GM10266 (cell line): ENCODE data around the gene CWF19L2.
"Not testable (repeated sequence)": the region's sequence is repeated elsewhere in the genome, so short reads cannot be mapped to it uniquely, and the experiment has no call there.

Source experiments
- DNase-seq: peaks from one replicate; pipeline ENCODE4 v3.0.0; 2012; ENCODE audit errors: extremely low spot score
- CTCF ChIP-seq: IDR thresholded peaks from 2 replicates; pipeline ENCODE4 v1.5.1; 2012; ENCODE audit warnings: mild to moderate bottlenecking, low read depth; ENCODE audit not compliant: control insufficient read depth, insufficient read depth; ENCODE audit errors: missing control alignments

The CWF19L2 gene

GRCh38 chr11:107392611-107393010 is 65.0 kb downstream of the CWF19L2 start:
- DNase-seq: no peak
- no peak for TF ChIP-seq CTCF

GRCh38 chr11:107390701-107391100 is 66.9 kb downstream of the CWF19L2 start:
- not testable (repeated sequence) for DNase-seq

GRCh38 chr11:107387666-107388065 is 70.0 kb downstream of the CWF19L2 start:
- TF ChIP-seq CTCF: no peak
- no peak for DNase-seq

- no peak for TF ChIP-seq CTCF
Measured at GRCh38 chr11:107385361-107385981, 72.2 kb downstream of the CWF19L2 start.

GRCh38 chr11:107384144-107384852 is 73.3 kb downstream of the CWF19L2 start:
- TF ChIP-seq CTCF: no peak
- DNase-seq: no peak

More at GRCh38 chr11:107385361-107385981, 72.2 kb downstream of the CWF19L2 start:
- no peak for DNase-seq

- no peak for TF ChIP-seq CTCF
- DNase-seq: no peak
Measured at GRCh38 chr11:107372439-107372838, 85.2 kb downstream of the CWF19L2 start.

GRCh38 chr11:107370390-107370789 is 87.2 kb downstream of the CWF19L2 start:
- no peak for DNase-seq

More at GRCh38 chr11:107370390-107370789, 87.2 kb downstream of the CWF19L2 start:
- TF ChIP-seq CTCF: no peak
